HepG2 (cell line): ENCODE measurements around the gene KISS1. TPM values are rescaled to one million over a fixed set of nuclear protein-coding genes. Genes with fewer than 3 reads are reported as not detected.

ENCODE experiments used
- EEA1 ChIP-seq: sonication (generic); formaldehyde crosslinking; IDR thresholded peaks from 2 replicates; pipeline ENCODE4 v1.5.1; 2020; ENCODE audit warnings: mild to moderate bottlenecking, missing genetic modification reagents, borderline replicate concordance
- ETV6 ChIP-seq: sonication (generic); formaldehyde crosslinking; conservative IDR thresholded peaks from 2 replicates; pipeline ENCODE4 v1.4.0; 2020; ENCODE audit warnings: missing genetic modification reagents
- HNRNPL ChIP-seq: fragments of 200-400 bp; formaldehyde crosslinking; IDR thresholded peaks from 2 replicates; pipeline ENCODE4 v1.6.1; 2017; ENCODE audit warnings: mild to moderate bottlenecking, low read depth, low read length
- HNRNPLL ChIP-seq: fragments of 200-400 bp; formaldehyde crosslinking; IDR thresholded peaks from 2 replicates; pipeline ENCODE4 v1.6.1; 2017; ENCODE audit warnings: mild to moderate bottlenecking, low read depth, low read length; ENCODE audit not compliant: poor library complexity, severe bottlenecking
- JARID2 ChIP-seq: sonication (generic); formaldehyde crosslinking; IDR thresholded peaks from 2 replicates; pipeline ENCODE4 v1.8.1; 2023; ENCODE audit warnings: missing genetic modification reagents, inconsistent platforms; ENCODE audit not compliant: insufficient replicate concordance
- JUN ChIP-seq: sonication (generic); formaldehyde crosslinking; IDR thresholded peaks from 2 replicates; pipeline ENCODE4 v1.4.0; 2020; ENCODE audit warnings: mild to moderate bottlenecking, missing genetic modification reagents
- MIER2 ChIP-seq: IDR thresholded peaks from 2 replicates; pipeline ENCODE4 v1.6.1; 2016; ENCODE audit warnings: missing biosample characterization, missing genetic modification reagents
- SAP130 ChIP-seq: IDR thresholded peaks from 2 replicates; pipeline ENCODE4 v1.6.1; 2016; ENCODE audit warnings: low read depth
- TAF1 ChIP-seq: sonication (generic); formaldehyde crosslinking; IDR thresholded peaks from 2 replicates; pipeline ENCODE4 v1.4.0; 2020; ENCODE audit warnings: missing genetic modification reagents
- TBL1XR1 ChIP-seq: fragments of 150-350 bp; IDR thresholded peaks from 2 replicates; pipeline ENCODE4 v1.6.1; 2014; ENCODE audit warnings: borderline replicate concordance, low read length; ENCODE audit not compliant: partially characterized antibody
- TCF7 ChIP-seq: sonication (generic); IDR thresholded peaks from 2 replicates; pipeline ENCODE4 v1.6.1; 2016; ENCODE audit warnings: antibody characterized with exemption, low read depth
- TEAD3 ChIP-seq: optimal IDR thresholded peaks from 2 replicates; pipeline ENCODE3; 2016; ENCODE audit warnings: borderline replicate concordance
- ZKSCAN5 ChIP-seq: sonication (generic); formaldehyde crosslinking; IDR thresholded peaks from 2 replicates; pipeline ENCODE4 v1.5.1; 2020; ENCODE audit warnings: mild to moderate bottlenecking, missing genetic modification reagents
- ZNF124 ChIP-seq: sonication (generic); formaldehyde crosslinking; IDR thresholded peaks from 2 replicates; pipeline ENCODE4 v1.4.0; 2020; ENCODE audit warnings: missing genetic modification reagents
- ZNF136 ChIP-seq: sonication (generic); formaldehyde crosslinking; IDR thresholded peaks from 2 replicates; pipeline ENCODE4 v1.8.1; 2022; ENCODE audit warnings: low read depth, mild to moderate bottlenecking, moderate library complexity, missing genetic modification reagents
- ZNF501 ChIP-seq: sonication (generic); formaldehyde crosslinking; IDR thresholded peaks from 2 replicates; pipeline ENCODE4 v1.5.1; 2020; ENCODE audit warnings: mild to moderate bottlenecking, moderate library complexity, missing genetic modification reagents
- ZNF619 ChIP-seq: sonication (generic); formaldehyde crosslinking; IDR thresholded peaks from 2 replicates; pipeline ENCODE4 v1.4.0; 2020; ENCODE audit warnings: mild to moderate bottlenecking, missing genetic modification reagents
- ZNF674 ChIP-seq: sonication (generic); formaldehyde crosslinking; IDR thresholded peaks from 2 replicates; pipeline ENCODE4 v1.5.0; 2020; ENCODE audit warnings: low read depth, mild to moderate bottlenecking, missing genetic modification reagents
- ZNF709 ChIP-seq: sonication (generic); formaldehyde crosslinking; IDR thresholded peaks from 2 replicates; pipeline ENCODE4 v1.5.0; 2020; ENCODE audit warnings: mild to moderate bottlenecking, missing genetic modification reagents
- ZNF878 ChIP-seq: sonication (generic); formaldehyde crosslinking; IDR thresholded peaks from 2 replicates; pipeline ENCODE4 v1.8.1; 2023; ENCODE audit warnings: mild to moderate bottlenecking, missing genetic modification reagents, moderate library complexity
- ZNF883 ChIP-seq: sonication (generic); formaldehyde crosslinking; IDR thresholded peaks from 2 replicates; pipeline ENCODE4 v1.5.1; 2020; ENCODE audit warnings: mild to moderate bottlenecking, missing genetic modification reagents; ENCODE audit errors: not compliant biosample characterization
- ZSCAN30 ChIP-seq: sonication (generic); formaldehyde crosslinking; IDR thresholded peaks from 2 replicates; pipeline ENCODE4 v1.5.0; 2020; ENCODE audit warnings: mild to moderate bottlenecking, missing genetic modification reagents
- polyA plus RNA-seq, 8 experiments: library from polyadenylated mRNA; depleted of rRNA in 3 of 8; stranded (reverse) in 7 of 8; unstranded in 1 of 8; fragments of >200 nt; fragmentation: Illumina TruSeq in 4 of 8; extraction: Trizol in 4 of 8; gene quantifications; 2 replicates each; pipeline versions ENCODE4 v1.2.1 to v1.2.3, GENCODE V29; 2011 to 2016; ENCODE audit warnings: low read depth in 4 of 8, missing spikeins in 1 of 8, mixed read lengths in 1 of 8; ENCODE audit not compliant: insufficient read depth in 1 of 8
- total RNA-seq, 5 experiments: library from RNA; depleted of rRNA; stranded (reverse); fragments of >200 nt; fragmentation: Illumina TruSeq; extraction: Trizol; gene quantifications; 2 replicates each; pipeline ENCODE4 v1.2.3, GENCODE V29; 2016; ENCODE audit warnings: low read depth in 1 of 5
- TF ChIP-seq, protein P1 (sequence below): sonication (generic); formaldehyde crosslinking; IDR thresholded peaks from 2 replicates; pipeline ENCODE4 v1.5.0; 2020; ENCODE audit warnings: missing genetic modification reagents
- TF ChIP-seq, protein P2 (sequence below): IDR thresholded peaks from 2 replicates; pipeline ENCODE4 v1.6.1; 2012; ENCODE audit warnings: inconsistent platforms
- TF ChIP-seq, protein P3 (sequence below): sonication (generic); formaldehyde crosslinking; IDR thresholded peaks from 2 replicates; pipeline ENCODE4 v1.4.0; 2020; ENCODE audit warnings: mild to moderate bottlenecking, missing genetic modification reagents, borderline replicate concordance
- TF ChIP-seq, protein P4 (sequence below): sonication (generic); formaldehyde crosslinking; IDR thresholded peaks from 2 replicates; pipeline ENCODE4 v1.4.0; 2020; ENCODE audit warnings: missing genetic modification reagents

Gene KISS1
- total and polyA plus RNA-seq, 2 of the 13 experiments (the other 11 are each of a cell fraction or from before 2014, with no cell fraction given) = 0.24 to 0.80 TPM

DNA sequence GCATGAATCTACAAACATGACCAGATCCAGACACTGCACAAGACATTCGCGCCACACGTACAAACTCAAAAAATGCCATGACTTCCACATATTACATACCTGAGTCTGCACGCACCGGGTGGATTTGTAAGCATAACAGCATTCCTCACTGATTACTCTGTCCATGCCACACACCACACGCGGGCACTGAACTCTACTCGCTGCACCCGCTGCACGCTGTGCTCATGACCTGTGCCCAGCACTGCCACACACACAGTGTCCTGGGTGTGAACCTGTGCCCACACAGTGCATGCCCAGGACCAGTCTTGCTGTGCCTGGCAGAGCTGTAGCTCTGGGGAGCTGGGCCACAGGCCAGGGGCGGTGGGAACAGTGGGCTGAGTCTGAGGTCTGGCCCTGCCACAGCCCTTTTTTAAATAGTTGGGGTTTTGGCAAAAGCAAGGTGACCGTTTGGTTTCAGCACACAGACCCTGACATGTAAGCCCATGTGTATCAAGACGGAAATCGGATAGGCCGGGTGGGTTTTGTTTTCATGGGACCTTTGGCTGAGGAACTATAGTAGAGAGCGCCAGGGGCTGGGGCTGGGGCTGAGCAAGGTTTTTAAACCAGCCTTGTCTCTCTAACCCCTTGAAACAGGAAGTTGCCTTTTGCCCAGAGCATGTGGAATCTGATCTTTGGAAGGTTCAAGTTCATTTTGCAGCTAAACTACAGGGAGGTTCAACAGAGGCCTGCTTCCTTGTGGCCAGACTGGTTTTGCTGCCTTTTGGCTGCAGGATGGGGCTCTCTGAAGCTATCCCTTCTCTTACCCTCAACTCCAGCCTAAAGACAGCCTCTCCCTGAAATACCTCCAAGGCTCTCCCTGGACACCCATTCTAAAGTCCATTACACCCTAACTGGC is 29.8 kb upstream of the KISS1 start (continued):
- no peak for TF ChIP-seq ZNF136
- peak; percentile 60 for TF ChIP-seq ZNF501 (CRISPR knock-in tag)
- TF ChIP-seq EEA1 (CRISPR knock-in tag) = no peak
- TF ChIP-seq, protein P1, sequence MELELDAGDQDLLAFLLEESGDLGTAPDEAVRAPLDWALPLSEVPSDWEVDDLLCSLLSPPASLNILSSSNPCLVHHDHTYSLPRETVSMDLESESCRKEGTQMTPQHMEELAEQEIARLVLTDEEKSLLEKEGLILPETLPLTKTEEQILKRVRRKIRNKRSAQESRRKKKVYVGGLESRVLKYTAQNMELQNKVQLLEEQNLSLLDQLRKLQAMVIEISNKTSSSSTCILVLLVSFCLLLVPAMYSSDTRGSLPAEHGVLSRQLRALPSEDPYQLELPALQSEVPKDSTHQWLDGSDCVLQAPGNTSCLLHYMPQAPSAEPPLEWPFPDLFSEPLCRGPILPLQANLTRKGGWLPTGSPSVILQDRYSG = no peak
- no peak for TF ChIP-seq ZNF124 (CRISPR knock-in tag)
- TF ChIP-seq ZKSCAN5 = no peak
- TF ChIP-seq, protein P2, sequence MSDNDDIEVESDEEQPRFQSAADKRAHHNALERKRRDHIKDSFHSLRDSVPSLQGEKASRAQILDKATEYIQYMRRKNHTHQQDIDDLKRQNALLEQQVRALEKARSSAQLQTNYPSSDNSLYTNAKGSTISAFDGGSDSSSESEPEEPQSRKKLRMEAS = peak; percentile 48; the same call in 1 of the 2 replicates
- TF ChIP-seq ETV6 = no peak
- no peak for TF ChIP-seq MIER2
- TF ChIP-seq, protein P3, sequence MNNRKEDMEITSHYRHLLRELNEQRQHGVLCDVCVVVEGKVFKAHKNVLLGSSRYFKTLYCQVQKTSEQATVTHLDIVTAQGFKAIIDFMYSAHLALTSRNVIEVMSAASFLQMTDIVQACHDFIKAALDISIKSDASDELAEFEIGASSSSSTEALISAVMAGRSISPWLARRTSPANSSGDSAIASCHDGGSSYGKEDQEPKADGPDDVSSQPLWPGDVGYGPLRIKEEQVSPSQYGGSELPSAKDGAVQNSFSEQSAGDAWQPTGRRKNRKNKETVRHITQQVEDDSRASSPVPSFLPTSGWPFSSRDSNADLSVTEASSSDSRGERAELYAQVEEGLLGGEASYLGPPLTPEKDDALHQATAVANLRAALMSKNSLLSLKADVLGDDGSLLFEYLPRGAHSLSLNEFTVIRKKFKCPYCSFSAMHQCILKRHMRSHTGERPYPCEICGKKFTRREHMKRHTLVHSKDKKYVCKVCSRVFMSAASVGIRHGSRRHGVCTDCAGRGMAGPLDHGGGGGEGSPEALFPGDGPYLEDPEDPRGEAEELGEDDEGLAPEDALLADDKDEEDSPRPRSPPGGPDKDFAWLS (CRISPR knock-in tag) = no peak
- no peak for TF ChIP-seq ZNF709 (CRISPR knock-in tag)
- TF ChIP-seq, protein P4, sequence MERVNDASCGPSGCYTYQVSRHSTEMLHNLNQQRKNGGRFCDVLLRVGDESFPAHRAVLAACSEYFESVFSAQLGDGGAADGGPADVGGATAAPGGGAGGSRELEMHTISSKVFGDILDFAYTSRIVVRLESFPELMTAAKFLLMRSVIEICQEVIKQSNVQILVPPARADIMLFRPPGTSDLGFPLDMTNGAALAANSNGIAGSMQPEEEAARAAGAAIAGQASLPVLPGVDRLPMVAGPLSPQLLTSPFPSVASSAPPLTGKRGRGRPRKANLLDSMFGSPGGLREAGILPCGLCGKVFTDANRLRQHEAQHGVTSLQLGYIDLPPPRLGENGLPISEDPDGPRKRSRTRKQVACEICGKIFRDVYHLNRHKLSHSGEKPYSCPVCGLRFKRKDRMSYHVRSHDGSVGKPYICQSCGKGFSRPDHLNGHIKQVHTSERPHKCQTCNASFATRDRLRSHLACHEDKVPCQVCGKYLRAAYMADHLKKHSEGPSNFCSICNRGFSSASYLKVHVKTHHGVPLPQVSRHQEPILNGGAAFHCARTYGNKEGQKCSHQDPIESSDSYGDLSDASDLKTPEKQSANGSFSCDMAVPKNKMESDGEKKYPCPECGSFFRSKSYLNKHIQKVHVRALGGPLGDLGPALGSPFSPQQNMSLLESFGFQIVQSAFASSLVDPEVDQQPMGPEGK (CRISPR knock-in tag) = no peak
- TF ChIP-seq ZSCAN30 = no peak
- TF ChIP-seq SAP130 (CRISPR knock-in tag) = peak; percentile 64
- no peak for TF ChIP-seq JARID2
- 0 out of 2 replicates have a peak, but pooled peaks have one; percentile 57 for TF ChIP-seq HNRNPL
- peak; percentile 60 for TF ChIP-seq TBL1XR1
- no peak for TF ChIP-seq ZNF883 (CRISPR knock-in tag)
- TF ChIP-seq JUN (CRISPR knock-in tag) = no peak
- TF ChIP-seq TEAD3 (CRISPR knock-in tag) = peak; percentile 48
- TF ChIP-seq TAF1 (CRISPR knock-in tag) = no peak
- no peak for TF ChIP-seq ZNF674 (CRISPR knock-in tag)
- TF ChIP-seq ZNF619 = no peak
- no peak for TF ChIP-seq HNRNPLL
- no peak for TF ChIP-seq TCF7
- no peak for TF ChIP-seq ZNF878 (CRISPR knock-in tag)
